Ishikawa (cell line): ENCODE data around the gene AFAP1L1.

ENCODE experiments used
- CREB1 ChIP-seq: IDR thresholded peaks from 2 replicates; pipeline ENCODE4 v1.6.1; 2012; ENCODE audit warnings: low read depth
- TAF1 ChIP-seq: IDR thresholded peaks from 2 replicates; pipeline ENCODE4 v1.6.1; 2012; ENCODE audit warnings: low read depth, mild to moderate bottlenecking
- TCF12 ChIP-seq: IDR thresholded peaks from 2 replicates; pipeline ENCODE4 v1.6.1; 2012; ENCODE audit warnings: low read depth
- YY1 ChIP-seq: IDR thresholded peaks from 2 replicates; pipeline ENCODE4 v1.6.1; 2012; ENCODE audit warnings: low read depth
- TF ChIP-seq, protein P1 (sequence below): IDR thresholded peaks from 2 replicates; pipeline ENCODE4 v1.6.1; 2012; ENCODE audit warnings: low read depth, mild to moderate bottlenecking
- TF ChIP-seq, protein P2 (sequence below): IDR thresholded peaks from 2 replicates; pipeline ENCODE4 v1.6.1; 2012

DNA sequence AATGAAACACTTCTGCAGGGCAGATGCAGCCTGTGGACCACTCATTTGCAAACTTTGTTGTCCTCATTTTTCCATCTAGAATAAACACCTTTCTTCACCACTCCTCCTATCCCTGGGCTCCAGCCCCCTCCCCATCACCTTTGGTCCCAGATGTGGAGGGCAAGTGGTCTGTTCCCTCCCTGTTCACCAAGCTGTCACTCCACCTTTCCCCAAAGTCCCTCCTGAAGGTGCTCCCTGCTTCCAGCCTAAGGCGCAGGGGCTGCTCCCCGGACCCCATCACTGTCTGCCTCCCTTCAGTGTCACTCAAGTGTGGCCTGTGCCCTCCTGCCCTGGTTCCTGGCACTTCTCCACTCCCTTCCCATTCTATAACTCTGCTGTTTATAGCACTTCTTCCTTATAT is 93.1 kb downstream of the AFAP1L1 start:
- TF ChIP-seq, protein P1, sequence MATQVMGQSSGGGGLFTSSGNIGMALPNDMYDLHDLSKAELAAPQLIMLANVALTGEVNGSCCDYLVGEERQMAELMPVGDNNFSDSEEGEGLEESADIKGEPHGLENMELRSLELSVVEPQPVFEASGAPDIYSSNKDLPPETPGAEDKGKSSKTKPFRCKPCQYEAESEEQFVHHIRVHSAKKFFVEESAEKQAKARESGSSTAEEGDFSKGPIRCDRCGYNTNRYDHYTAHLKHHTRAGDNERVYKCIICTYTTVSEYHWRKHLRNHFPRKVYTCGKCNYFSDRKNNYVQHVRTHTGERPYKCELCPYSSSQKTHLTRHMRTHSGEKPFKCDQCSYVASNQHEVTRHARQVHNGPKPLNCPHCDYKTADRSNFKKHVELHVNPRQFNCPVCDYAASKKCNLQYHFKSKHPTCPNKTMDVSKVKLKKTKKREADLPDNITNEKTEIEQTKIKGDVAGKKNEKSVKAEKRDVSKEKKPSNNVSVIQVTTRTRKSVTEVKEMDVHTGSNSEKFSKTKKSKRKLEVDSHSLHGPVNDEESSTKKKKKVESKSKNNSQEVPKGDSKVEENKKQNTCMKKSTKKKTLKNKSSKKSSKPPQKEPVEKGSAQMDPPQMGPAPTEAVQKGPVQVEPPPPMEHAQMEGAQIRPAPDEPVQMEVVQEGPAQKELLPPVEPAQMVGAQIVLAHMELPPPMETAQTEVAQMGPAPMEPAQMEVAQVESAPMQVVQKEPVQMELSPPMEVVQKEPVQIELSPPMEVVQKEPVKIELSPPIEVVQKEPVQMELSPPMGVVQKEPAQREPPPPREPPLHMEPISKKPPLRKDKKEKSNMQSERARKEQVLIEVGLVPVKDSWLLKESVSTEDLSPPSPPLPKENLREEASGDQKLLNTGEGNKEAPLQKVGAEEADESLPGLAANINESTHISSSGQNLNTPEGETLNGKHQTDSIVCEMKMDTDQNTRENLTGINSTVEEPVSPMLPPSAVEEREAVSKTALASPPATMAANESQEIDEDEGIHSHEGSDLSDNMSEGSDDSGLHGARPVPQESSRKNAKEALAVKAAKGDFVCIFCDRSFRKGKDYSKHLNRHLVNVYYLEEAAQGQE: no peak
- TF ChIP-seq TAF1 (no peak), TCF12 (no peak), YY1 (no peak), CREB1 (no peak)
- TF ChIP-seq, protein P2, sequence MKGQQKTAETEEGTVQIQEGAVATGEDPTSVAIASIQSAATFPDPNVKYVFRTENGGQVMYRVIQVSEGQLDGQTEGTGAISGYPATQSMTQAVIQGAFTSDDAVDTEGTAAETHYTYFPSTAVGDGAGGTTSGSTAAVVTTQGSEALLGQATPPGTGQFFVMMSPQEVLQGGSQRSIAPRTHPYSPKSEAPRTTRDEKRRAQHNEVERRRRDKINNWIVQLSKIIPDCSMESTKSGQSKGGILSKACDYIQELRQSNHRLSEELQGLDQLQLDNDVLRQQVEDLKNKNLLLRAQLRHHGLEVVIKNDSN: no peak
